ENCODE data around the gene PTPRF.
A peak's percentile ranks its signal among the peaks of the same experiment; 100 is the strongest.

The PTPRF gene

GRCh38 chr1:43513471-43514173 is 17.1 kb upstream of the PTPRF start:
- no peak for DNase-seq

- no peak for DNase-seq
These were observed 11.6 kb upstream of the PTPRF start for GRCh38 chr1:43518935-43519686.

- DNase-seq: no peak
These were observed 10.4 kb upstream of the PTPRF start for GRCh38 chr1:43520100-43520778.

- DNase-seq: no peak
These were observed 9.6 kb upstream of the PTPRF start for GRCh38 chr1:43521078-43521477.

GRCh38 chr1:43521756-43522155 is 8.9 kb upstream of the PTPRF start:
- DNase-seq: no peak

GRCh38 chr1:43522431-43522775 is 8.3 kb upstream of the PTPRF start:
- DNase-seq: no peak

- no peak for DNase-seq
These were observed 7.8 kb upstream of the PTPRF start for GRCh38 chr1:43522776-43523480.

GRCh38 chr1:43524804-43525203 is 5.9 kb upstream of the PTPRF start:
- DNase-seq: no peak

- no peak for DNase-seq
These were observed 4.7 kb upstream of the PTPRF start for GRCh38 chr1:43526002-43526401.

- no peak for DNase-seq
These were observed 3.4 kb upstream of the PTPRF start for GRCh38 chr1:43527111-43527878.

- peak; percentile 88 for DNase-seq
These were observed 1.4 kb upstream of the PTPRF start for GRCh38 chr1:43529206-43529731.

- no peak for DNase-seq
These were observed 623 bp downstream of the PTPRF start for GRCh38 chr1:43531107-43531905.

- no peak for DNase-seq
These were observed 1.4 kb downstream of the PTPRF start for GRCh38 chr1:43531906-43532584.

- DNase-seq: no peak
These were observed 2.0 kb downstream of the PTPRF start for GRCh38 chr1:43532716-43533115.

GRCh38 chr1:43533584-43533983 is 2.9 kb downstream of the PTPRF start:
- no peak for DNase-seq

- no peak for DNase-seq
These were observed 3.6 kb downstream of the PTPRF start for GRCh38 chr1:43534256-43534655.

GRCh38 chr1:43536196-43536863 is 5.6 kb downstream of the PTPRF start:
- DNase-seq: no peak

GRCh38 chr1:43536864-43537358 is 6.2 kb downstream of the PTPRF start:
- no peak for DNase-seq

GRCh38 chr1:43537423-43538142 is 6.9 kb downstream of the PTPRF start:
- DNase-seq: no peak

GRCh38 chr1:43538143-43538487 is 7.4 kb downstream of the PTPRF start:
- no peak for DNase-seq

Measured in NCI-H2107 (cell line).